H1 (cell line): ENCODE results near the gene TIMP3. TPM values are rescaled to one million over a fixed set of nuclear protein-coding genes. Genes with fewer than 3 reads are reported as not detected.

Source experiments
- CTCF ChIA-PET: fragments of 300-600 bp; sonication (Branson Sonifier 250); formaldehyde crosslinking; loops from one replicate; lab custom pipeline; 2021; ENCODE audit not compliant: partially characterized antibody; lab: Charles Lee
- POLR2A ChIA-PET: fragments of 300-600 bp; sonication (Branson Sonifier 250); formaldehyde crosslinking; loops from one replicate; lab custom pipeline; 2021; ENCODE audit warnings: inconsistent platforms; ENCODE audit not compliant: partially characterized antibody; lab: Charles Lee
- DNase-seq, 2 experiments: peaks; one replicate each; pipeline versions ENCODE4 v3.0.0 to v3.0.0-alpha.2; 2010 to 2022; ENCODE audit warnings: low spot score in 2 of 2, low read depth in 1 of 2, mixed read lengths in 1 of 2
- FAIRE-seq: peaks from 2 replicates; lab custom pipeline; 2011; peaks lifted over from hg19 to GRCh38; lab: Jason Lieb, UNC
- H2AFZ ChIP-seq: 2 replicates; pipeline ENCODE4 v1.8.1; 2012; ENCODE audit warnings: low read length, inconsistent platforms
- H2AK5ac ChIP-seq: 2 replicates; pipeline ENCODE4 v1.6.1; 2013; ENCODE audit warnings: low read depth, low read length
- H2BK120ac ChIP-seq: replicated peaks from 2 replicates; pipeline ENCODE3; 2013; ENCODE audit warnings: low read depth, low read length, inconsistent platforms
- H2BK12ac ChIP-seq: 2 replicates; pipeline ENCODE4 v1.6.1; 2013; ENCODE audit warnings: low read depth, low read length
- H2BK15ac ChIP-seq: 2 replicates; pipeline ENCODE4 v1.6.1; 2013; ENCODE audit warnings: low read length
- H2BK20ac ChIP-seq: 2 replicates; pipeline ENCODE4 v1.6.1; 2013; ENCODE audit warnings: low read length
- H2BK5ac ChIP-seq: 2 replicates; pipeline ENCODE4 v1.6.1; 2013; ENCODE audit warnings: low read depth, low read length
- H3K14ac ChIP-seq: 2 replicates; pipeline ENCODE4 v1.6.1; 2013; ENCODE audit warnings: inconsistent platforms; ENCODE audit not compliant: insufficient read length
- H3K18ac ChIP-seq: 2 replicates; pipeline ENCODE4 v1.6.1; 2013; ENCODE audit warnings: low read length; ENCODE audit errors: extremely low read depth
- H3K23ac ChIP-seq: 2 replicates; pipeline ENCODE4 v1.6.1; 2013; ENCODE audit warnings: inconsistent platforms; ENCODE audit not compliant: insufficient read length
- H3K23me2 ChIP-seq: 2 replicates; pipeline ENCODE4 v1.6.1; 2013; ENCODE audit warnings: low read depth, low read length
- H3K27ac ChIP-seq: 2 replicates; pipeline ENCODE4 v1.6.1; 2011; ENCODE audit warnings: low read depth, low read length, inconsistent platforms
- H3K27me3 ChIP-seq, 4 experiments: replicated peaks in 1 of 4; 1 replicate in 1 of 4; 2 replicates in 3 of 4; pipeline versions ENCODE4 v1.6.1 to v1.8.1; 2011 to 2013; ENCODE audit warnings: low read length in 3 of 4, mild to moderate bottlenecking in 3 of 4, inconsistent platforms in 2 of 4, mixed read lengths in 2 of 4, moderate library complexity in 1 of 4; ENCODE audit not compliant: control insufficient read depth in 3 of 4, insufficient read depth in 3 of 4; ENCODE audit errors: extremely low read depth in 1 of 4
- H3K36me3 ChIP-seq, 4 experiments: 2 replicates each; pipeline versions ENCODE4 v1.6.1 to v1.8.1; 2011 to 2013; ENCODE audit warnings: mild to moderate bottlenecking in 4 of 4, low read length in 3 of 4, moderate library complexity in 2 of 4, control low read depth in 1 of 4, inconsistent platforms in 1 of 4; ENCODE audit not compliant: insufficient read depth in 4 of 4, control insufficient read depth in 2 of 4
- H3K4ac ChIP-seq: replicated peaks from 2 replicates; pipeline ENCODE3; 2013; ENCODE audit warnings: low read length, low read depth, mixed read lengths, inconsistent platforms; ENCODE audit not compliant: insufficient read length
- H3K4me1 ChIP-seq, 4 experiments: replicated peaks in 1 of 4; 1 replicate in 1 of 4; 2 replicates in 3 of 4; pipeline versions ENCODE4 v1.6.1 to v1.8.1; 2011 to 2013; ENCODE audit warnings: low read length in 3 of 4, inconsistent platforms in 2 of 4, mixed read lengths in 1 of 4; ENCODE audit not compliant: insufficient read depth in 4 of 4, control insufficient read depth in 3 of 4
- H3K4me2 ChIP-seq, 2 experiments: 2 replicates each; pipeline versions ENCODE4 v1.6.1 to v1.8.1; 2011 to 2013; ENCODE audit warnings: low read depth in 2 of 2, low read length in 2 of 2, control low read depth in 1 of 2, inconsistent platforms in 1 of 2, mild to moderate bottlenecking in 1 of 2; ENCODE audit not compliant: insufficient read depth in 1 of 2
- H3K4me3 ChIP-seq, 4 experiments: fragments of 200-600, 300-600 bp in 1 of 4; sonication (generic), shearing (Covaris generic), sonication (Bioruptor Twin) in 1 of 4; 2 replicates each; pipeline versions ENCODE4 v1.5.1 to v1.8.1; 2011 to 2016; ENCODE audit warnings: low read length in 4 of 4, low read depth in 3 of 4, control low read depth in 2 of 4, inconsistent platforms in 2 of 4, mild to moderate bottlenecking in 2 of 4, mixed read lengths in 1 of 4, moderate library complexity in 1 of 4; ENCODE audit not compliant: insufficient read depth in 2 of 4; ENCODE audit errors: extremely low read depth in 1 of 4
- H3K56ac ChIP-seq: replicated peaks from 2 replicates; pipeline ENCODE3; 2013; ENCODE audit warnings: low read depth, mild to moderate bottlenecking, mixed read lengths, low read length, inconsistent platforms; ENCODE audit not compliant: insufficient read length
- H3K79me1 ChIP-seq: 2 replicates; pipeline ENCODE4 v1.6.1; 2013; ENCODE audit warnings: low read depth, low read length, control low read depth
- H3K79me2 ChIP-seq, 2 experiments: 2 replicates each; pipeline versions ENCODE4 v1.6.1 to v1.8.1; 2012 to 2013; ENCODE audit warnings: low read length in 2 of 2, mild to moderate bottlenecking in 2 of 2, inconsistent platforms in 1 of 2; ENCODE audit not compliant: insufficient read depth in 2 of 2, control insufficient read depth in 1 of 2
- H3K9ac ChIP-seq, 4 experiments: replicated peaks in 1 of 4; 1 replicate in 1 of 4; 2 replicates in 3 of 4; pipeline versions ENCODE4 v1.6.1 to v1.8.1; 2011 to 2013; ENCODE audit warnings: low read depth in 3 of 4, low read length in 3 of 4, control low read depth in 2 of 4, mild to moderate bottlenecking in 2 of 4, moderate library complexity in 2 of 4, inconsistent platforms in 1 of 4; ENCODE audit errors: extremely low read depth in 1 of 4
- H3K9me3 ChIP-seq, 2 experiments: 2 replicates each; pipeline versions ENCODE4 v1.6.1 to v1.8.1; 2012 to 2013; ENCODE audit warnings: mild to moderate bottlenecking in 2 of 2, moderate library complexity in 2 of 2, control low read depth in 1 of 2, inconsistent platforms in 1 of 2, low read depth in 1 of 2, low read length in 1 of 2, mixed read lengths in 1 of 2; ENCODE audit not compliant: insufficient read depth in 2 of 2
- H4K20me1 ChIP-seq, 2 experiments: replicated peaks in 1 of 2; 2 replicates each; pipeline versions ENCODE3 to v1.8.1; 2011 to 2013; ENCODE audit warnings: inconsistent platforms in 2 of 2, low read length in 2 of 2, mild to moderate bottlenecking in 1 of 2; ENCODE audit not compliant: insufficient read depth in 2 of 2, control insufficient read depth in 1 of 2
- H4K5ac ChIP-seq: 2 replicates; pipeline ENCODE4 v1.6.1; 2013; ENCODE audit warnings: low read length, low read depth, mixed read lengths, inconsistent platforms; ENCODE audit not compliant: insufficient read length
- H4K8ac ChIP-seq: 2 replicates; pipeline ENCODE4 v1.8.0; 2013; ENCODE audit warnings: mild to moderate bottlenecking, moderate library complexity, low read length, inconsistent platforms; ENCODE audit not compliant: insufficient read depth; ENCODE audit errors: extremely low read depth
- H4K91ac ChIP-seq: replicated peaks from 2 replicates; pipeline ENCODE3; 2013; ENCODE audit warnings: low read length, mixed read lengths, inconsistent platforms; ENCODE audit not compliant: insufficient read length
- EP300 ChIP-seq, 2 experiments: IDR thresholded peaks; 1 replicate in 1 of 2; 2 replicates in 1 of 2; pipeline ENCODE4 v1.6.1; 2011 to 2012; ENCODE audit warnings: low read depth in 2 of 2, low read length in 2 of 2, mild to moderate bottlenecking in 2 of 2, borderline replicate concordance in 1 of 2, inconsistent platforms in 1 of 2, moderate library complexity in 1 of 2
- SIX5 ChIP-seq: IDR thresholded peaks from 2 replicates; pipeline ENCODE4 v1.6.1; 2011; ENCODE audit warnings: mild to moderate bottlenecking, low read depth, low read length
- SP2 ChIP-seq: IDR thresholded peaks from 2 replicates; pipeline ENCODE4 v1.6.1; 2012; ENCODE audit warnings: mild to moderate bottlenecking, low read length, inconsistent platforms
- ZNF274 ChIP-seq: IDR thresholded peaks from 2 replicates; pipeline ENCODE4 v1.7.0; 2012; ENCODE audit warnings: low read length, borderline replicate concordance; ENCODE audit errors: extremely low read depth
- WGBS, 2 experiments: shearing (Covaris generic) in 1 of 2; methylation state at CpG; one replicate each; pipeline versions ENCODE4 v1.1.6 to v1.1.7; 2013 to 2015; ENCODE audit warnings: low lambda C conversion rate in 2 of 2, mixed read lengths in 2 of 2, inconsistent platforms in 1 of 2, low coverage in 1 of 2, missing lambda C conversion rate in 1 of 2; ENCODE audit not compliant: insufficient replicate concordance in 2 of 2, insufficient coverage in 1 of 2, insufficient read length in 1 of 2; ENCODE audit errors: extremely low coverage in 1 of 2, missing lambda C conversion rate in 1 of 2; 5-methylcytosine and 5-hydroxymethylcytosine counted together
- polyA plus RNA-seq, 7 experiments: library from polyadenylated mRNA; depleted of rRNA in 3 of 7; stranded (reverse) in 5 of 7; unstranded in 2 of 7; fragments of >200 nt in 5 of 7; fragments of 200-250 nt in 2 of 7; gene quantifications; 1 replicate in 5 of 7; 2 replicates in 1 of 7; 4 replicates in 1 of 7; pipeline versions ENCODE4 v1.2.1 to v1.2.3, GENCODE V29; 2011 to 2013; ENCODE audit warnings: missing spikeins in 2 of 7, mixed read lengths in 2 of 7
- total RNA-seq: library from RNA; stranded (reverse); fragmentation: NEBNext Ultra II Directional; extraction: Animal tissue kit (Norgen Biotek cat#: 25700); gene quantifications from 2 replicates; pipeline ENCODE4 v1.2.1, GENCODE V29; 2021

The TIMP3 gene
- total and polyA plus RNA-seq, 2 of the 8 experiments (the other 6 are each of a cell fraction or from before 2014, with no cell fraction given): 1.3 to 4.7 TPM

DNA sequence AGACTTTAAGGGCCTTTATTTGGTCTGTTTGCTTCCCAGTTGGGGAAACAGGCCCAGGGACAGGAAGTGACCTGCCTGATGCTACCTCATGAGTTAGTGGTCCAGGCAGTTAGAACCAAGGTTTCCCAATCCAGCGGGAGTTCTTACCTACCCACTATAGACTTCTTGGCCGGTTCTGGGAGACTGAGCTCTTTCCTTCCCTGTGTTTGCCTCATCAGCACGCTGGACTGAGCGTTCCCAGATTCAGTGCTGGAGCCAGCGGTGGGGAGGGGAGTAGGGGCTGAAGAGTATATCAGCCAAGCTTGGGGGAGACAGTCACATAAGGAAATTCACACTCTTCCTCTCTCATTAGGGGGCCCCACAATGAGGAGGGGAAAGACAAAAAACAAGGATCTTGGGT is 27.1 kb downstream of the TIMP3 start:
- Histone ChIP-seq H3K18ac (no peak overlapping the region), H4K5ac (no peak overlapping the region), H3K79me1 (no peaks in the 10 kb centered on the region), H3K23me2 (0 out of 2 replicates have a peak, but pooled peaks cover 2% of the 10 kb centered on the region), H3K14ac (no peak overlapping the region), H3K9ac (no peak overlapping the region), H3K56ac (no peak overlapping the region), H2BK20ac (no peak overlapping the region), H3K27ac (no peak overlapping the region), H3K4me3 (no peak overlapping the region), H2BK5ac (no peak overlapping the region), H3K4me1 (peaks cover 5 to 14% (median 8%) of the 10 kb centered on the region in 4 experiments), H2AFZ (no peak overlapping the region), H2BK15ac (no peak overlapping the region), H2BK120ac (no peak overlapping the region), H3K4me2 (no peak overlapping the region), H3K23ac (no peak overlapping the region), H4K20me1 (no peaks in the 10 kb centered on the region), H3K27me3 (no peaks in the 10 kb centered on the region), H4K91ac (no peak overlapping the region), H3K79me2 (no peaks in the 10 kb centered on the region), H4K8ac (no peak overlapping the region), H2AK5ac (no peak overlapping the region), H3K4ac (no peak overlapping the region), H3K9me3 (no peaks in the 10 kb centered on the region), H2BK12ac (no peak overlapping the region), H3K36me3 (no peaks in the 10 kb centered on the region)
- no peak for FAIRE-seq
- ChIA-PET CTCF (interaction anchor here (0.6 to 5.5 kb wide), 8 partner anchors 9 to 489 kb away, joined by 3 to 39 read pairs (median 5); no protein-coding TSS in a partner anchor), POLR2A (interaction anchor here (0.6 to 1.3 kb wide), 2 partner anchors 12 to 354 kb away, joined by 3 read pairs; partner anchors contain the start of gene FBXO7)
- TF ChIP-seq ZNF274 (no peak), SIX5 (no peak), SP2 (no peak), EP300 (IDR thresholded peaks at IDR 0.05; ENCODE audit: borderline replicate concordance in 1 of 2, low read depth in 2 of 2, low read length in 2 of 2) (no peak)
- DNase-seq: no peak
- WGBS, 2 experiments: 71% methylated on average over 5 of the region's 5 CpGs; no CpG with 5 or more reads in 1 of the 2 experiments
